T-helper 2 cell treated with Interferon-gamma antibody and Interleukin-4, amounts not matched to agents 100 ng/mL and 5 ng/mL, for 36 hours (primary cell): Measurements from ENCODE around the gene ANK3. TPM values are rescaled to one million over a fixed set of nuclear protein-coding genes. Genes with fewer than 3 reads are reported as not detected.

Source experiments
- intact Hi-C: fragments of 100-400 bp; cut with micrococcal nuclease; formaldehyde crosslinking; loops from one replicate; pipeline ENCODE4 v1.15.1; 2023
- total RNA-seq: library from RNA; stranded (reverse); gene quantifications from 2 replicates; pipeline ENCODE4 v1.2.3, GENCODE V29; 2022

The ANK3 gene
- total RNA-seq, 1 donor from 2014 or later: 14.7 TPM

GRCh38 chr10:60142736-60143135, 246.9 kb downstream of the ANK3 start:
- intact Hi-C loops: no loop called here

- intact Hi-C loops: no loop called here
Measured at GRCh38 chr10:60141896-60142559, 247.6 kb downstream of the ANK3 start.

GRCh38 chr10:60140651-60141632, 248.7 kb downstream of the ANK3 start:
- intact Hi-C loops: no loop called here

- intact Hi-C loops: no loop called here
Measured at GRCh38 chr10:60139798-60140566, 249.7 kb downstream of the ANK3 start.

GRCh38 chr10:60139290-60139689, 250.4 kb downstream of the ANK3 start:
- intact Hi-C loops: no loop called here

GRCh38 chr10:60138842-60139241, 250.8 kb downstream of the ANK3 start:
- intact Hi-C loops: no loop called here

- intact Hi-C loops: no loop called here
Measured at GRCh38 chr10:60138026-60138425, 251.6 kb downstream of the ANK3 start.

GRCh38 chr10:60137292-60137992, 252.2 kb downstream of the ANK3 start:
- intact Hi-C loops: no loop called here

- intact Hi-C loops: no loop called here
Measured at GRCh38 chr10:60135020-60135419, 254.7 kb downstream of the ANK3 start.

- intact Hi-C loops: no loop called here
Measured at GRCh38 chr10:60134548-60134947, 255.1 kb downstream of the ANK3 start.

GRCh38 chr10:60130130-60130579, 259.5 kb downstream of the ANK3 start:
- intact Hi-C loops: no loop called here

- intact Hi-C loops: no loop called here
Measured at GRCh38 chr10:60125895-60126294, 263.8 kb downstream of the ANK3 start.

- intact Hi-C loops: no loop called here
Measured at GRCh38 chr10:60124536-60124935, 265.1 kb downstream of the ANK3 start.

- intact Hi-C loops: no loop called here
Measured at GRCh38 chr10:60123668-60124067, 266.0 kb downstream of the ANK3 start.

- intact Hi-C loops: no loop called here
Measured at GRCh38 chr10:60123172-60123571, 266.5 kb downstream of the ANK3 start.

- intact Hi-C loops: no loop called here
Measured at GRCh38 chr10:60122190-60122589, 267.5 kb downstream of the ANK3 start.

- intact Hi-C loops: loop anchor here (1.0 to 10.0 kb wide), 3 partner anchors 93 to 319 kb away; no protein-coding TSS in a partner anchor
Measured at GRCh38 chr10:60114765-60115586, 274.7 kb downstream of the ANK3 start.

GRCh38 chr10:60110739-60111138, 278.9 kb downstream of the ANK3 start:
- intact Hi-C loops: loop anchor here (10.0 kb wide), 1 partner anchor 124 kb away; no protein-coding TSS in a partner anchor

- intact Hi-C loops: no loop called here
Measured at GRCh38 chr10:60107308-60107976, 282.2 kb downstream of the ANK3 start.
